Cerebellar nuclear complex (tissue), 1 donor: ENCODE data around the gene MRPL14.

Experiments used
- DNase-seq, 2 experiments: peaks; one replicate each; lab custom pipeline; 2025; lab: John Stamatoyannopoulos, UW

The MRPL14 gene

DNA sequence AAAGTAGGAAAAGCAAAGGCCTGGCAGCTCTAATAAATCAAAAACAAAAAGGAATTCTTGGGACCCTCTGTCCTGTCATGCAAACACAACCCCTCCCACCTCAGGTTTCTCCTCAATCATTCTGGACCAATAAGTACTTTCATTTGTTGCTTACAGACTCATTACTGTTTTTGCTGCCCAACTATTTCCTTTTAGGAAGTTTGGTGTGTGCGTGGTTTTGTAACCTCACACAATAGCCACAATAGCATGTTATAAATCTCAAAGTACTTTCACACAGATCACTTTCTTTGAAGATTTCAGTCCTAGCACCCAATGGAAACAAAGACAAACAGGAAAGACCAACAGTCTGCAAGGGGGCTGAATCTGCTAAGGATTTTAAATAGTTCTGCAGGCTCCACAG, 4.5 kb downstream of the MRPL14 start:
- no peak for DNase-seq

DNA sequence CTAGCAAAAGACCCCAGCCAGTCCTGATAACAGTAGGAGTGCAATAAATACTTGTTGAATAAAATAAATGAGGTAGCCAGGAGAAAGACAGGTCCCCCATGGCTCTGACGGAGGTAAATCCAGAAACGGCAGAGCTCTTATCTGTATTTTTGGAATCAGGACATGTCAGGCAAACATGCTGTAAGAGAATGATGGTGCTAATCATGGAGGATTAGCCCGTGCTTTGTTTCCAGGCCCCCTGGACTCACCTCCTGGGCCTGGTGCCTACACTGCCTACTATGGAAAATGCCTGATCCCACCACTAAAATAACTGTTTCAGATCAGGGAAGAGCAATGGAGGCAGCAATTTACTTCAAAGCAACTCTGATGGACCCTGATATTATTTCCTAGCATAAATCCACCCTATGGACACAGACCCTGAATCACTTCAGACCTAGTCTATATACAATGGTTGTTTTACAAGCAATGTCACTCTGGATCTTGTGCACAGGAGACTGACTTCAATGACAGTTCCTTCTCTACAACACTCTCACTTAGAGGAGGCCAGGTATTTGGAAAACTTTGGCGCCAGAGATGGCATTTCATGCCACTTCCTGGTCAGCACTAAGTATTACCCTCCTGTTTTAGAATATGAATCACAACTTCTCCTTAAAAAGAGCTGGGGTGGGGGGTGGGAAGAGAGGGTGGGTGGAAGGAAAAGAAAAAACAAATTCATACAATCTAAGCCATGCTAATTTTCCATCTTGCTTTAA, 6.4 kb downstream of the MRPL14 start:
- no peak for DNase-seq

DNA sequence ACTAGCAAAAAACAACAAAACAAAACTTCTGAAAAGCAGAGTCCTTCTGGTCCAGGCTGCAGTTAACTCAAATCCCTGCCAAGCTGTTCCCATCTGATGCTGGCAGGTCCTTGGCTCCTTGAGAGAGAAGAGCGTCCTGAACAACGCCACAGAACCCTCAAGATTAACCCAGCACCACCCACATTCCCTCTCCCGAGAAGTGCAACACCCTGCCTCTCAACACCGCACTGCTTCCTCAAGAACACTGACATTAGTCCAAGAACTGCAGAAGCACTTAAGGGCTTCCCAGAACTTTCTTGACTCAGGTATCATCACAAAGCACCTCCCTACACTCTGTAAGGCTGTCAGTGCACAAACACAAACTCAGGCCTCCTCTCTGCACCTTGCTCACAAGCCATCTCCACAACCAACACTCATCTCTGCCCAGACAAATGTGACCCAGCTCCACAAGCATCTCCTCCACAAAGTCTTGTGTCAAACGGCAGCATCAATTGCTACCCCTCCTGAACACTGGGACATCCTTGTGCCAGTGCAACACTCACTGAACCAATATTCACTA, 7.5 kb downstream of the MRPL14 start:
- DNase-seq, result no peak

DNA sequence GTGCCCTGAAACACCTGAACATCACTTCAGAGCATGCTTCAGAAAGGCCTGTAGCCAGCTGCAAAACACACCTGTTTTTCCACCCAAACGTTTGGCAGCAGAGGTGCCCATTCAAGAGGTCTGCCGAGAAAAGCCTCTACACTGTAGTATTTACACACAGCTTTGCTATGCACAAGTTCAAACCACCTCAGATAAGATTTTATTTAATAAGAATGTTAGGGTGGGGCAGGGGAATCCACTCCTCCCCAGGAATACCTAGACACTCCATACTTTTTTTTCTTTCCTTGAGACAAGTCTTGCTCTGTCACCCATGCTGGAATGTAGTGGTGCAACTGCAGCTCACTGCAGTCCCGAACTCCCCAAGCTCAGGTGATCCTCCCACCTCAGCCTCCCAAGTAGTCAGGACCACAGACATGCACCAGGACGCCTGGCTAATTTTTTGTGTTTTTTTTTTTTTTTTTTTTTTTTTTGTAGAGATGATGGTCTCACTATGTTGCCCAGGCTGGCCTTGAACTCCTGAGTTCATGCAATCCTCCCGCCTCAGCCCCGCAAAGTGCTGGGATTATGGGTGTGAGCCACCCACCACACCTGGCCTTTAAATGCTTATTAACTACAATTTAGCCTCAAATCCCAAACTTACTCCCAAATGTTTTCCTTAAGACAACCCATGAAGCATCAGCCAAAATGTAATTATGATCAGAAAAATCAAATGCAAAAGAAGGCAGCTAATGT, 9.7 kb downstream of the MRPL14 start:
- DNase-seq, result no peak

GRCh38 chr6:44116641-44117382, 10.4 kb downstream of the MRPL14 start:
- no peak for DNase-seq

DNA sequence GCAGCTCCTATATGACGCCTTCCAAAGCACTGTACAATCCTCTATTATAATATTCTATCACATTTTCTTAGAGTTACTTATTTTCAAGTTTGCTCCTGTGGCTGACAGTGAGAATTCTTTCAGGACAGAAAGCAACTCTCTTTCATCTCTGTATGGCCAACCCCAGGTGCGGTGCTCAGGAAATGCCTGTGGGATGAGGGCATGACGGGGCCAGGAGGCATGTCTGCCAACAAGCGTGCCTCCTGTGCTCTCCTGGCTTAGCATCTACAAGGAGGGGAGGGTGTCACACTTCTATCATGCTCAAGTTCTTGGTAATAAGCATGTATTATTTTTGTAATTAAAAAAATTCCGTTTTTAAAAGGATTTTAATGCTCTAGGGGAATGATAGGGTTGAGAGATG, 11.4 kb downstream of the MRPL14 start:
- DNase-seq, result no peak

DNA sequence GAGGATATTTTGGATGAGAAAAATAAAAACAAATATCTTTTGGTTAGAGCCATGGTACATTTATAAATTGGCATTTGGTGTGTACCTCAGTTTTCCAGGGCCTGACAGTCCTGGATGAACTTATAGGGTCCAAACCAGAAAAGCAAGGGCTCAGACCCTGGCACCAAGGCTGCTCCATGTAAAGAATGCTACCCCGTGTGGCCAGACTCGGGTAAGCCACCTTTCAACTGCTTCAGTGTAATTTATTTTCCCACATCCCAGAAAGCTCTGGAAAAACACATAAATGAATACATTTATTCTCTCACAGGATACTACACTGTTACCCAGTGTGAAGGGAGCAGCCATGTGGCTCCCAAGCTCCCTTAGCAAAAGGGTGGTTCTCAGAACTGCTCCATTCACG, 13.8 kb downstream of the MRPL14 start:
- no peak for DNase-seq

- no peak for DNase-seq
These were observed 15.5 kb downstream of the MRPL14 start for GRCh38 chr6:44111434-44112417.

GRCh38 chr6:44110966-44111365, 16.3 kb downstream of the MRPL14 start:
- no peak for DNase-seq

DNA sequence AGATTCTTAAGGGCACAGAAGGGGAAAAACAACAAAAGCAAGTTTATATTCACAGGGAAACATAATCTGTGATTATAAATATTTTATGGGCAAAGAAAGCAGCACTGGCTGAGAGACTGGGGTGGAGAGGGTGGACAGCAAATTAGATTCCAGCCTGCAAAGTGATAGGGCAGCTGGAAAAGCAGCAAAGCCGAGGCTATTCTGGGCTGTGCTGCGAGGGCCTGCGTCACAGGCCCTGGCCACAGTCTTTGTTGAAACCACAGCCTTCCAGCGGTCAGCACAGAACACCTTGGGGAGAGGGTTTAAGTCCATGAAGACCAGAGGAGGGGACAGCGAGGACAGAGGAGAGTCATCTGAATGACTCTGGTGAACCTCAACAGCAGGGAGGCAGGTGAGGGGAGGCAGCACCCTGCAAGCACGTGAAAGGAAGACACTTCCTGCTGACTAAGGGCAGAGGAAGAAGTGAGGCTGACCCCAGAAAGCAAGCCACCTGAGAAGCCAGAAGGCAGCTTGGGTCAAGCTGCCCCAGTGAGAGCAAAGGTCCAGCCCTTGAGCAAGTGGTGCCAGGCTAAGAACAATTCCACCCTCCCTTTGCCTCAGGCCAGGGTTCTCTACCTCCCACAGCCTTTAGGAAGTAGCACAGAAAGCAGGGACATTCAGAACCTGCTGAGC, 17.1 kb downstream of the MRPL14 start:
- no peak for DNase-seq

DNA sequence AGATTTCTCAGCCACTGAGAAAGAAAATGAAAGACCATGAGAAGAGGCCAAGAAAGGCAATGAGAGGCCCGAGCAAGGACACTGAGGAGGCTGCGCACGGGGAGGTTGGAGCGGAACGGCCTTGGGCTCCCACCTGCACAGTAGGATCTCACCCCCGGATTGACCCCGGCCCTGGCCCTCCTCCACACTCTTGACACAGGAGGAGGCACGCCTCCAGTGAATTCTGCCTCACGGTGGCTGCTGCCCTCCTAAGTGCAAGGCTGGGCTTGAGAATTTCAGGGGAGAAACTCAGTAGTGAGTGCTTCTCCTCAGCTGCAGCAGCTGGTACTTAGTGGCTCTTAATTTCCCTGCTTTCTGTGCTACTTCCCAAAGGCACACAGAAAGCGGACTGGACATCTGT, 18.0 kb downstream of the MRPL14 start:
- DNase-seq, result no peak

DNA sequence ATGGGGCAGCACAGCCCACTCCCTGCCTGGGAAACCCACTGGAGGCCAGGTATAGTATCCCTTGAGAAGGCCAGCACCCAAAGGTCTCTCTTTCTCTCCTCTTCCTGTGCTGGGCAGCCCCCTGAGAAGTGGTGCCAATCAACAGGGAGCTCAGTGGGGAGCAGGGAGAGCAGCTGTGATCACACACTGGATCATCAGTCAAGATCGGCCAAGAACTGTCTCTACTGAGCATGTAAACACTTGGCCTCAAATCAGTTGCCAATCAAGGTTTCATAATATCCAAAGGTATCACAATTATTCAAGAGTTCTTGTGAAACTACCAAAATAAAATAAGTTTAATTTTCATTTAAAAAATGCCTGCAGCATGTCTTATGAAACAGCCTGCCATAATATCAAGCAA, 18.8 kb downstream of the MRPL14 start:
- no peak for DNase-seq

DNA sequence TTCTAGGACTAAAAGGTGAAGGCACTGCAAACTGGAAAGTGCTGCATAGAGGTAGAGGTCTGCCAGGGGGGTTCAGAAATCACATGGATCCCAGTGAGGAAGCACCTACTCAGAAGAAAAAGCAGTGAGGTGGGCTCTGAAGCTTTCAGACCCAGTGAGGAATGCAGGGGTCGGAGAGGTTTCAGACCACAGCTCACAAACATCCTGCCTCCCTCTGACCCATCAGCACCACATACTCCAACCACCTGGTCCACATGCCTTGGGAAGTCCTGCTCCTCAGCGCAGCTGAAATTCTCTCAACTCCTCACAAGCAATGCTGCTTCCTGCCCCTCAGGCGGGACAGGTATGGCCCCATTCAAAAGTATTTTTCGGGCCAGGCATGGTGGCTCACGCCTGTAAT, 20.2 kb downstream of the MRPL14 start:
- DNase-seq, result no peak

- no peak for DNase-seq
These were observed 21.1 kb downstream of the MRPL14 start for GRCh38 chr6:44105993-44106740.

- DNase-seq, result peak in 1 of 2 experiments; percentile 27
These were observed 22.1 kb downstream of the MRPL14 start for GRCh38 chr6:44105146-44105545.

- DNase-seq, result no peak
These were observed 22.7 kb downstream of the MRPL14 start for GRCh38 chr6:44104481-44105021.

GRCh38 chr6:44102527-44102926, 24.7 kb downstream of the MRPL14 start:
- no peak for DNase-seq

- DNase-seq, result no peak
These were observed 25.4 kb downstream of the MRPL14 start for GRCh38 chr6:44101832-44102231.

GRCh38 chr6:44100088-44100550, 27.1 kb downstream of the MRPL14 start:
- no peak for DNase-seq

- no peak for DNase-seq
These were observed 28.1 kb downstream of the MRPL14 start for GRCh38 chr6:44099192-44099591.
